ENCODE results near the gene LCN10. TPM values are rescaled to one million over a fixed set of nuclear protein-coding genes. Genes with fewer than 3 reads are reported as not detected.

The LCN10 gene
- total and polyA plus RNA-seq, 12 donors: 0.44 to 144 (median 3.1) TPM

DNA sequence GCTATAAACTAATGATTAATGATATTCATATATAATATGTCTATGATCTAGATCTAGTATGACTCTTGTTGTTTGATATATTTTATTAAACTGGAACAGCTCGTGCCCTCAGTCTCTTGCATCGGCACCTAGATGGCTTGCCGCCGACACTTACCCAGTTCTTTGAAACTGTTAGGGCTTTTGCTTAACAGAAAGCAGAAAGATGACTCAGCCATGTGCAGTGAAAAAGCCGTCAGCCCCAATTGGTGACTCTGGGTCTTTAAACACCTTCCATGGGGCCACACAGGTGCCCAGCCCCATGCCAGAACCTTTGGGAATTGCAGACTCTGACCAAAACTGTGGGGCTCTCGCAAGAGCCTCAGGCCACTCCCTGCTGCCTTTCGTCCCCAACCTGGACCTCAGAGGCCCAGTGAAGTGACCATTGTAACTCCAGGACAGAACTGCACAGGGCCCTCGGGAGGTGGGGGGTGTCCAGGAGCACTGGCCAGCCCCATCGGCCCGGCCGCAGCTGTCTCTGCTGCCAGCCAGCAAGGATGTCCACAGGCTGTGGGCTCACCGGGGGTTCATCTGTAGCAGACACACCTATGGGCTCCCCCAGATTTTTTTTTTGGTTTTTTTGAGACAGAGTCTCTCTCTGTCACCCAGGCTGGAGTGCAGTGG lies 7.8 kb downstream of the LCN10 start:
- Histone ChIP-seq H3K36me3 (no peaks in the 10 kb centered on the region), H3K4me3 (no peak overlapping the region), H3K27ac (no peak overlapping the region), H3K27me3 (no peaks in the 10 kb centered on the region), H3K9me3 (no peaks in the 10 kb centered on the region), H3K4me1 (no peaks in the 10 kb centered on the region)
- ATAC-seq (no peak), DNase-seq (peak in 1 of 2 donors; percentile 3)
- TF ChIP-seq, protein P1, sequence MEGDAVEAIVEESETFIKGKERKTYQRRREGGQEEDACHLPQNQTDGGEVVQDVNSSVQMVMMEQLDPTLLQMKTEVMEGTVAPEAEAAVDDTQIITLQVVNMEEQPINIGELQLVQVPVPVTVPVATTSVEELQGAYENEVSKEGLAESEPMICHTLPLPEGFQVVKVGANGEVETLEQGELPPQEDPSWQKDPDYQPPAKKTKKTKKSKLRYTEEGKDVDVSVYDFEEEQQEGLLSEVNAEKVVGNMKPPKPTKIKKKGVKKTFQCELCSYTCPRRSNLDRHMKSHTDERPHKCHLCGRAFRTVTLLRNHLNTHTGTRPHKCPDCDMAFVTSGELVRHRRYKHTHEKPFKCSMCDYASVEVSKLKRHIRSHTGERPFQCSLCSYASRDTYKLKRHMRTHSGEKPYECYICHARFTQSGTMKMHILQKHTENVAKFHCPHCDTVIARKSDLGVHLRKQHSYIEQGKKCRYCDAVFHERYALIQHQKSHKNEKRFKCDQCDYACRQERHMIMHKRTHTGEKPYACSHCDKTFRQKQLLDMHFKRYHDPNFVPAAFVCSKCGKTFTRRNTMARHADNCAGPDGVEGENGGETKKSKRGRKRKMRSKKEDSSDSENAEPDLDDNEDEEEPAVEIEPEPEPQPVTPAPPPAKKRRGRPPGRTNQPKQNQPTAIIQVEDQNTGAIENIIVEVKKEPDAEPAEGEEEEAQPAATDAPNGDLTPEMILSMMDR (IDR thresholded peaks at IDR 0.05): no peak
- intact Hi-C loops (cut with DNase I): no loop called here
- WGBS, 2 donors: 89 to 94% methylated on average over 12 of the region's 12 CpGs

DNA sequence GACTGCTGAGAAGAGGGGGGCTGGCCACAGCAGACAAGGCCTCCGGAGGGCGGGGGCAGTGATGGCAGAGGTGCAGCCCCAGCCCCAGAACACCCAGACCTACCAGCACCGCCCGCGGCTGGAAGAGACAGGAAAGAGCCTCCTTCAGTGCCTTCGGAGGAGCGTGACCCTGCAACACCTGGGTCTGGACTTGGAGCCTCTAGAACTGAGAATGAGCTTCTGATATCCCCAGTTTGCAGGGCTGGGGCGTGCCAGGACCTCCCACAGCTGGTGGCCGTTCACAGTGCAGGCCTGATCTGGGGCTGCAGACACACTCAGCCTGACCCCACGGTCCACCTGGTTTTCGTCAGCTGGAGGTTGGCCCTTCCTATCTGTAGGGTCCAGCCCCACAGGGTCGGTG lies 9.1 kb downstream of the LCN10 start:
- TF ChIP-seq, protein P1 (IDR thresholded peaks at IDR 0.05): no peak
- intact Hi-C loops (cut with DNase I): no loop called here
- no peaks in the 10 kb centered on the region for H3K9me3 ChIP-seq
- H3K36me3 ChIP-seq: no peaks in the 10 kb centered on the region
- ATAC-seq (no peak), DNase-seq (peak in 1 of 2 donors; percentile 9)
- WGBS, 2 donors: 76 to 80% methylated on average over 12 of the region's 12 CpGs
- H3K4me3 ChIP-seq: no peak overlapping the region
- peaks cover 6 to 13% (median 9%) of the 10 kb centered on the region in 9 donors for H3K4me1 ChIP-seq
- no peak overlapping the region for H3K27ac ChIP-seq
- no peaks in the 10 kb centered on the region for H3K27me3 ChIP-seq

DNA sequence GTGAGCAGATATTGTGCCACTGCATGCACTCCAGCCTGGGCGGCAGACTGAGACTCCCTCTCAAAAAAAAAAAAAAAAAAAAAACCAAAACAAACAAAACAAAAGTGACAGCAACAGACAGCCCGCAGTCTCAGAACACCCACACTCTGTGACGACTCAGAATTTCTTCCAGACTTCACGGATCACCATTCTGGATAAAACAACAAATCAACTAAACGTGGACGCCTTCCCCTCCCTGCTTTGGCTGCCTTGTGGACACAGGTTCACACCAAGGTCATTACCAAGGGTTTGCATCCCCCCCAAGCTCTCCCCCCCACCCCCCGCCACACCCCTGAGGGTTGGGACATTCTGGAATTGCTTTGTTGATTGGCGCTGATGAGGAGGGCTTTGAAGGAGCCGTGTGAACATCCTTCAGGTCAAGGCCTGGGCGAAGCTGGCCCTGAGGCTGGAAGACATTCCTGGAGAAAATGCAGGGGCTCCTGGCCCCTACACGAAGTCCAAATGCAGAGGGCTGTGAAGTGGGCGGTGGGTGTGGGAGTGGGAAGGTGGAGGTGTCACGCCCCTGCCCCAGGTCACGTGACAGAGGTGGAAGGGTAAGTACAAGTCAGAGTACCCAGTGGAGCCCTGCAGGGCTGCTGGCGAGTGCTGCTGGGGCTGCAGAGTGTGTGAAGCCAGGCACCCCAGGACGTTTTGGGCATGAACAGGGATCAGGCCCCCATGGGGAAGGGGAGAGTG lies 10.1 kb downstream of the LCN10 start:
- Histone ChIP-seq H3K4me3 (no peak overlapping the region), H3K27me3 (no peaks in the 10 kb centered on the region), H3K4me1 (peaks cover 8 to 16% (median 12%) of the 10 kb centered on the region in 9 donors), H3K9me3 (no peaks in the 10 kb centered on the region), H3K36me3 (no peaks in the 10 kb centered on the region), H3K27ac (no peak overlapping the region)
- peak in 1 of 2 donors; percentile 3 for DNase-seq
- TF ChIP-seq, protein P1 (IDR thresholded peaks at IDR 0.05): no peak
- intact Hi-C loops (cut with DNase I): no loop called here
- no peak for ATAC-seq
- 80 to 81% methylated on average over 16 of the region's 16 CpGs for WGBS, 2 donors

DNA sequence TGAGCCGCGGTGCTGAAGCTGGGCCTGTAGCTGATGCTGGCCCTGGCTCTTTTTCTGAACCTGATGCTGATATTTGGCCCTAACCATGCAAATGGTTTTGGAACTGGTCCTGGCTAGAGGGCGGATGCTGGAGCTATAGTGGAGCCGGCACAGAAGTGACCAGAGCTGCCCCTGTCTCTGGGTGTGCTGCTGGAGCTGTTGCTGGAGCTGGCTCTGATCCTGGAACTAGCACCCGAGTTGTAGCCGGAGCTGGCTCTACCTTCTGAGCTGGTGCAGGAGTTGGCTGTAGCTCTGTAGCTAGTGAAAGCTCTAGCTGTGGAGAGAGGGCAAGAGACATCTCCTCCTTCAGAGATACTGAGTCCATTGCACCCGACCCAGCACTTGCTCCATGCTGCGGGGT lies 12.8 kb downstream of the LCN10 start:
- Histone ChIP-seq H3K9me3 (no peaks in the 10 kb centered on the region), H3K36me3 (peaks cover 0 to 22% (median 4%) of the 10 kb centered on the region in 9 donors), H3K27me3 (no peaks in the 10 kb centered on the region), H3K4me1 (peaks cover 16 to 42% (median 37%) of the 10 kb centered on the region in 9 donors), H3K4me3 (no peak overlapping the region), H3K27ac (no peak overlapping the region)
- TF ChIP-seq, protein P1 (IDR thresholded peaks at IDR 0.05): no peak
- DNase-seq (peak in 1 of 2 donors; percentile 4), ATAC-seq (no peak)
- 91 to 92% methylated on average over 8 of the region's 8 CpGs for WGBS, 2 donors
- intact Hi-C loops (cut with DNase I): loop anchor here in 2 of 10 donors (5.0 kb wide), 1 partner anchor 43 kb away; the partner anchor contains the start of gene AGPAT2 (in 2 of the 2)

Data from heart right ventricle (tissue), 16 donors.